Adrenal gland (tissue), 12 donors: ENCODE data around the gene DOK3. TPM values are rescaled to one million over a fixed set of nuclear protein-coding genes. Genes with fewer than 3 reads are reported as not detected.

Experiments
- DNase-seq, 7 donors: peaks; one replicate each; pipeline ENCODE4 v3.0.0-alpha.2; 2019 to 2020
- H3K27ac ChIP-seq, 5 donors: fragments of 200-600 bp; sonication (generic) in 4 of 5; 1 replicate in 3 of 5; 2 replicates in 2 of 5; pipeline versions ENCODE4 v1.5.1 to v1.8.0; 2016 to 2020; ENCODE audit warnings: mild to moderate bottlenecking in 1 of 5
- H3K27me3 ChIP-seq: fragments of 200-600 bp; 2 replicates; pipeline ENCODE4 v1.8.0; 2021
- H3K36me3 ChIP-seq, 2 donors: fragments of 200-600 bp; replicated peaks in 1 of 2; 1 replicate in 1 of 2; 2 replicates in 1 of 2; pipeline versions ENCODE4 v1.5.1 to v1.8.0; 2018 to 2022
- H3K4me1 ChIP-seq, 2 donors: fragments of 200-600 bp; replicated peaks in 1 of 2; 1 replicate in 1 of 2; 2 replicates in 1 of 2; pipeline versions ENCODE4 v1.5.1 to v1.8.0; 2018 to 2021
- H3K4me3 ChIP-seq, 4 donors: fragments of 200-600 bp; sonication (generic) in 3 of 4; one replicate each; pipeline ENCODE4 v1.5.1; 2016 to 2018
- H3K9me3 ChIP-seq, 3 donors: fragments of 200-600 bp; sonication (generic) in 1 of 3; replicated peaks in 1 of 3; 1 replicate in 2 of 3; 2 replicates in 1 of 3; pipeline versions ENCODE4 v1.5.1 to v1.8.0; 2016 to 2021
- CTCF ChIP-seq, 6 experiments: fragments of 450-650 bp in 4 of 6; fragments of 200-600 bp in 2 of 6; sonication (generic) in 1 of 6; IDR thresholded peaks; 1 replicate in 5 of 6; 2 replicates in 1 of 6; pipeline versions ENCODE4 v1.5.1 to v1.8.0; 2016 to 2021; ENCODE audit warnings: antibody characterized with exemption in 6 of 6, mild to moderate bottlenecking in 2 of 6, moderate library complexity in 1 of 6
- POLR2A ChIP-seq, 2 donors: fragments of 450-650 bp; IDR thresholded peaks; one replicate each; pipeline ENCODE4 v1.6.1; 2017; ENCODE audit warnings: antibody characterized with exemption in 2 of 2, mild to moderate bottlenecking in 2 of 2, moderate library complexity in 1 of 2
- WGBS, 4 donors: extraction: QIAGEN DNeasy Blood & Tissue Kit in 2 of 4; methylation state at CpG; one replicate each; pipeline versions ENCODE4 v1.1.5 to v1.1.7; 2013 to 2017; 5-methylcytosine and 5-hydroxymethylcytosine counted together
- intact Hi-C, 2 donors: fragments of 100-400 bp; cut with DNase I; formaldehyde crosslinking; loops; one replicate each; pipeline versions ENCODE4 v1.14.1 to v1.15.0; 2022 to 2023
- polyA plus RNA-seq, 3 donors: library from polyadenylated mRNA; stranded (reverse); fragments of 200-250 nt in 2 of 3; fragments of 350-450 nt in 1 of 3; fragmentation: Illumina TruSeq in 1 of 3; extraction: RNeasy Lipid Tissue Mini Kit (QIAGEN cat#74804) in 1 of 3; gene quantifications; one replicate each; pipeline ENCODE4 v1.2.3, GENCODE V29; 2013 to 2014
- total RNA-seq, 9 donors: library from RNA; depleted of rRNA in 4 of 9; stranded (reverse); fragments of >200 nt in 4 of 9; fragments of 120-200 nt in 1 of 9; fragmentation: NEBNext Ultra II Directional in 1 of 9; extraction: Animal tissue kit (Norgen Biotek cat#: 25700) in 1 of 9; gene quantifications; one replicate each; pipeline versions ENCODE4 v1.1.0 to v1.2.4, GENCODE V29; 2013 to 2023
- donor health status: healthy with polysubstance abuse.
- donor health status: Bipolar disorder and iron deficiency.
- donor health status: DM: yes; HTN: yes; CAD: no.
- donor health status: DM: no; HTN: no; CAD: no.
- donor health status: DM: no; HTN: no; CAD: no.
- donor health status: DM: yes; HTN: yes; CAD: no.

Gene DOK3
- total and polyA plus RNA-seq, 12 donors, result 1.5 to 49.1 (median 11.3) TPM

GRCh38 chr5:177475563-177476427, 33.8 kb downstream of the DOK3 start:
- no peak for DNase-seq
- peaks cover 10% of the 10 kb centered on the region for H3K27me3 ChIP-seq
- no peak overlapping the region for H3K4me3 ChIP-seq
- WGBS, 4 donors, result 55 to 69% (median 62%) methylated on average over 9 to 11 of the region's 11 CpGs
- peaks cover 7 to 29% of the 10 kb centered on the region in 2 donors for H3K4me1 ChIP-seq
- H3K9me3 ChIP-seq, result no peaks in the 10 kb centered on the region
- no peaks in the 10 kb centered on the region for H3K36me3 ChIP-seq
- intact Hi-C loops, result no loop called here
- H3K27ac ChIP-seq, result no peak overlapping the region
- TF ChIP-seq CTCF (IDR thresholded peaks at IDR 0.05), result no peak
- TF ChIP-seq POLR2A (IDR thresholded peaks at IDR 0.05), result no peak

- 48 to 64% (median 53%) methylated on average over 3 to 4 of the region's 4 CpGs for WGBS, 4 donors
- peaks cover 7 to 27% of the 10 kb centered on the region in 2 donors for H3K4me1 ChIP-seq
- intact Hi-C loops, result no loop called here
- H3K27me3 ChIP-seq, result peaks cover 10% of the 10 kb centered on the region
- H3K27ac ChIP-seq, result no peak overlapping the region
- no peaks in the 10 kb centered on the region for H3K9me3 ChIP-seq
- TF ChIP-seq POLR2A (IDR thresholded peaks at IDR 0.05) (no peak), CTCF (IDR thresholded peaks at IDR 0.05) (no peak)
- no peaks in the 10 kb centered on the region for H3K36me3 ChIP-seq
- no peak for DNase-seq
- H3K4me3 ChIP-seq, result no peak overlapping the region
Observed at GRCh38 chr5:177474846-177475562, 34.6 kb downstream of the DOK3 start.

GRCh38 chr5:177474002-177474476, 35.6 kb downstream of the DOK3 start:
- WGBS, 4 donors, result 65 to 75% (median 69%) methylated on average over 7 of the region's 7 CpGs
- Histone ChIP-seq H3K4me1 (peaks cover 7 to 17% of the 10 kb centered on the region in 2 donors), H3K9me3 (no peaks in the 10 kb centered on the region), H3K4me3 (no peak overlapping the region), H3K27ac (peak overlapping the region in 1 of 5 donors; percentile 75), H3K27me3 (peaks cover 10% of the 10 kb centered on the region), H3K36me3 (no peaks in the 10 kb centered on the region)
- no peak for DNase-seq
- intact Hi-C loops, result no loop called here
- TF ChIP-seq POLR2A (IDR thresholded peaks at IDR 0.05), result no peak
- no peak for TF ChIP-seq CTCF (IDR thresholded peaks at IDR 0.05)

- H3K27me3 ChIP-seq, result peaks cover 10% of the 10 kb centered on the region
- H3K4me1 ChIP-seq, result peaks cover 7 to 12% of the 10 kb centered on the region in 2 donors
- DNase-seq, result peak in 1 of 7 donors; percentile 42
- no peaks in the 10 kb centered on the region for H3K9me3 ChIP-seq
- intact Hi-C loops, result no loop called here
- H3K36me3 ChIP-seq, result no peaks in the 10 kb centered on the region
- H3K27ac ChIP-seq, result peak within 1 kb of the TSS in 2 of 5 donors; percentile 44 to 75
- WGBS, 4 donors, result 3 to 46% (median 21%) methylated on average over 1 to 60 of the region's 69 CpGs
- H3K4me3 ChIP-seq, result peak within 1 kb of the TSS in 2 of 4 donors; percentile 43 to 80
- TF ChIP-seq CTCF (IDR thresholded peaks at IDR 0.05) (no peak), POLR2A (IDR thresholded peaks at IDR 0.05) (no peak)
Observed at GRCh38 chr5:177473443-177474001, 36.1 kb downstream of the DOK3 start, which contains the start of gene DBN1. Gene DBN1, minus strand, starts transcription at chr5:177473634. Its CDS starts 113 bp downstream, at chr5:177473521.
